ENCODE results near the gene ARFGEF3.

Gene ARFGEF3

GRCh38 chr6:138331444-138331843 lies 169.7 kb downstream of the ARFGEF3 start:
- TF ChIP-seq SIN3A (IDR thresholded peaks at IDR 0.05; ENCODE audit: borderline replicate concordance, insufficient read depth, low read length) (no peak), FOXP2 (optimal IDR thresholded peaks at IDR 0.05; ENCODE audit: borderline replicate concordance, extremely low read depth, extremely low read length, insufficient read depth) (no peak), TAF1 (IDR thresholded peaks at IDR 0.05; ENCODE audit: borderline replicate concordance, insufficient read depth, low read length) (no peak), REST (IDR thresholded peaks at IDR 0.05; ENCODE audit: insufficient read depth in 1 of 2, low read depth in 2 of 2, low read length in 2 of 2) (no peak), POLR2AphosphoS5 (IDR thresholded peaks at IDR 0.05; ENCODE audit: low read depth, low read length) (no peak)

GRCh38 chr6:138331984-138332383 lies 170.2 kb downstream of the ARFGEF3 start:
- TF ChIP-seq REST (IDR thresholded peaks at IDR 0.05; ENCODE audit: insufficient read depth in 1 of 2, low read depth in 2 of 2, low read length in 2 of 2) (no peak), POLR2AphosphoS5 (IDR thresholded peaks at IDR 0.05; ENCODE audit: low read depth, low read length) (no peak), TAF1 (IDR thresholded peaks at IDR 0.05; ENCODE audit: borderline replicate concordance, insufficient read depth, low read length) (no peak), FOXP2 (optimal IDR thresholded peaks at IDR 0.05; ENCODE audit: borderline replicate concordance, extremely low read depth, extremely low read length, insufficient read depth) (no peak), SIN3A (IDR thresholded peaks at IDR 0.05; ENCODE audit: borderline replicate concordance, insufficient read depth, low read length) (no peak)

GRCh38 chr6:138334000-138334399 lies 172.3 kb downstream of the ARFGEF3 start:
- TF ChIP-seq REST (IDR thresholded peaks at IDR 0.05; ENCODE audit: insufficient read depth in 1 of 2, low read depth in 2 of 2, low read length in 2 of 2) (no peak), POLR2AphosphoS5 (IDR thresholded peaks at IDR 0.05; ENCODE audit: low read depth, low read length) (no peak), SIN3A (IDR thresholded peaks at IDR 0.05; ENCODE audit: borderline replicate concordance, insufficient read depth, low read length) (no peak), FOXP2 (optimal IDR thresholded peaks at IDR 0.05; ENCODE audit: borderline replicate concordance, extremely low read depth, extremely low read length, insufficient read depth) (no peak), TAF1 (IDR thresholded peaks at IDR 0.05; ENCODE audit: borderline replicate concordance, insufficient read depth, low read length) (no peak)

- TF ChIP-seq POLR2AphosphoS5 (IDR thresholded peaks at IDR 0.05; ENCODE audit: low read depth, low read length) (no peak), FOXP2 (optimal IDR thresholded peaks at IDR 0.05; ENCODE audit: borderline replicate concordance, extremely low read depth, extremely low read length, insufficient read depth) (no peak), SIN3A (IDR thresholded peaks at IDR 0.05; ENCODE audit: borderline replicate concordance, insufficient read depth, low read length) (no peak), TAF1 (IDR thresholded peaks at IDR 0.05; ENCODE audit: borderline replicate concordance, insufficient read depth, low read length) (no peak), REST (IDR thresholded peaks at IDR 0.05; ENCODE audit: insufficient read depth in 1 of 2, low read depth in 2 of 2, low read length in 2 of 2) (no peak)
Observed at GRCh38 chr6:138334963-138335362, 173.2 kb downstream of the ARFGEF3 start.

- TF ChIP-seq REST (IDR thresholded peaks at IDR 0.05; ENCODE audit: insufficient read depth in 1 of 2, low read depth in 2 of 2, low read length in 2 of 2) = no peak
- TF ChIP-seq SIN3A (IDR thresholded peaks at IDR 0.05; ENCODE audit: borderline replicate concordance, insufficient read depth, low read length) = no peak
- no peak for TF ChIP-seq POLR2AphosphoS5 (IDR thresholded peaks at IDR 0.05; ENCODE audit: low read depth, low read length)
- no peak for TF ChIP-seq FOXP2 (optimal IDR thresholded peaks at IDR 0.05; ENCODE audit: borderline replicate concordance, extremely low read depth, extremely low read length, insufficient read depth)
- TF ChIP-seq TAF1 (IDR thresholded peaks at IDR 0.05; ENCODE audit: borderline replicate concordance, insufficient read depth, low read length) = no peak
Observed at GRCh38 chr6:138336221-138336620, 174.5 kb downstream of the ARFGEF3 start.
